Keratinocyte (primary cell): ENCODE measurements around the gene NCOA7. TPM values are rescaled to one million over a fixed set of nuclear protein-coding genes. Genes with fewer than 3 reads are reported as not detected.

ENCODE experiments used
- DNase-seq: peaks from one replicate; pipeline ENCODE4 v3.0.0-alpha.2; 2011; ENCODE audit warnings: low read depth, missing footprints, low spot score
- FAIRE-seq: peaks from 2 replicates; lab custom pipeline; 2011; peaks lifted over from hg19 to GRCh38; lab: Jason Lieb, UNC
- H2AFZ ChIP-seq: 2 replicates; pipeline ENCODE4 v1.6.0; 2012; ENCODE audit warnings: low read length, control low read depth, inconsistent platforms; ENCODE audit not compliant: control insufficient read depth
- H3K27ac ChIP-seq: 2 replicates; pipeline ENCODE4 v1.5.1; 2011; ENCODE audit warnings: low read length; ENCODE audit not compliant: control insufficient read depth, insufficient read depth
- H3K27me3 ChIP-seq: 3 replicates; pipeline ENCODE4 v1.6.0; 2011; ENCODE audit warnings: low read length; ENCODE audit not compliant: control insufficient read depth, insufficient read depth; ENCODE audit errors: extremely low read depth
- H3K36me3 ChIP-seq, 2 experiments: 2 replicates in 1 of 2; 3 replicates in 1 of 2; pipeline ENCODE4 v1.5.1; 2011; ENCODE audit warnings: low read length in 2 of 2, mild to moderate bottlenecking in 1 of 2; ENCODE audit not compliant: control insufficient read depth in 2 of 2, insufficient read depth in 2 of 2; ENCODE audit errors: extremely low read depth in 1 of 2
- H3K4me1 ChIP-seq: 3 replicates; pipeline ENCODE4 v1.5.1; 2011; ENCODE audit warnings: low read length; ENCODE audit not compliant: control insufficient read depth, insufficient read depth; ENCODE audit errors: extremely low read depth
- H3K4me2 ChIP-seq: 3 replicates; pipeline ENCODE4 v1.6.0; 2011; ENCODE audit warnings: low read depth, low read length; ENCODE audit not compliant: control insufficient read depth, insufficient read depth; ENCODE audit errors: extremely low read depth
- H3K4me3 ChIP-seq, 3 experiments: fragments of 200-600 bp in 1 of 3; sonication (generic) in 1 of 3; 2 replicates in 2 of 3; 3 replicates in 1 of 3; pipeline ENCODE4 v1.5.1; 2011 to 2016; ENCODE audit warnings: low read length in 3 of 3, mild to moderate bottlenecking in 3 of 3, control low read depth in 2 of 3, inconsistent platforms in 1 of 3, low read depth in 1 of 3, mixed read lengths in 1 of 3, mixed run types in 1 of 3, moderate library complexity in 1 of 3; ENCODE audit not compliant: control insufficient read depth in 2 of 3, insufficient read depth in 2 of 3; ENCODE audit errors: extremely low read depth in 1 of 3
- H3K79me2 ChIP-seq: 2 replicates; pipeline ENCODE4 v1.6.0; 2012; ENCODE audit warnings: low read length; ENCODE audit not compliant: control insufficient read depth, insufficient read depth
- H3K9ac ChIP-seq: 3 replicates; pipeline ENCODE4 v1.6.0; 2011; ENCODE audit warnings: low read length; ENCODE audit not compliant: control insufficient read depth, insufficient read depth; ENCODE audit errors: extremely low read depth
- H3K9me1 ChIP-seq: 3 replicates; pipeline ENCODE4 v1.6.0; 2011; ENCODE audit warnings: low read length; ENCODE audit not compliant: control insufficient read depth, insufficient read depth; ENCODE audit errors: extremely low read depth
- H3K9me3 ChIP-seq: 2 replicates; pipeline ENCODE4 v1.5.1; 2012; ENCODE audit warnings: low read depth, low read length; ENCODE audit not compliant: control insufficient read depth
- H4K20me1 ChIP-seq: 3 replicates; pipeline ENCODE4 v1.6.0; 2011; ENCODE audit warnings: low read length; ENCODE audit not compliant: control insufficient read depth, insufficient read depth; ENCODE audit errors: extremely low read depth
- CTCF ChIP-seq, 3 experiments: IDR thresholded peaks in 1 of 3; conservative IDR thresholded peaks in 1 of 3; optimal IDR thresholded peaks in 1 of 3; 2 replicates in 2 of 3; 3 replicates in 1 of 3; pipeline versions ENCODE3 to v1.5.1; 2011; ENCODE audit warnings: low read length in 3 of 3, mild to moderate bottlenecking in 3 of 3, moderate library complexity in 2 of 3, control low read depth in 1 of 3, inconsistent platforms in 1 of 3; ENCODE audit not compliant: insufficient read depth in 2 of 3; ENCODE audit errors: extremely low read depth in 1 of 3
- EZH2 ChIP-seq: IDR thresholded peaks from one replicate; pipeline ENCODE4 v1.6.1; 2012; ENCODE audit warnings: inconsistent platforms, mild to moderate bottlenecking, low read length, moderate library complexity
- dilution Hi-C: fragments of 300-500 bp; cut with MboI; formaldehyde crosslinking; loops from one replicate; pipeline ENCODE4 v1.7.0; 2020; ENCODE audit warnings: low sequenced_read_pairs; ENCODE audit not compliant: extremely low pct_ligation_motif_present
- polyA plus RNA-seq, 5 experiments: library from polyadenylated mRNA; depleted of rRNA in 3 of 5; stranded (reverse) in 3 of 5; stranded (forward) in 1 of 5; unstranded in 1 of 5; fragments of >200 nt; gene quantifications; 1 replicate in 1 of 5; 2 replicates in 3 of 5; 3 replicates in 1 of 5; pipeline versions ENCODE4 v1.2.1 to v1.2.3, GENCODE V29; 2011 to 2012; ENCODE audit warnings: missing spikeins in 2 of 5, low read depth in 1 of 5, low replicate concordance in 1 of 5
- small RNA-seq, 3 experiments: library from RNA; depleted of rRNA; stranded (forward); fragments of <200 nt; gene quantifications; one replicate each; pipeline ENCODE3, GENCODE V24; 2012; ENCODE audit warnings: low read depth in 3 of 3, low replicate concordance in 1 of 3; ENCODE audit not compliant: insufficient read length in 3 of 3

Gene NCOA7
- polyA plus RNA-seq, 1 donor (not counting 4 experiments of a cell fraction or from before 2014, with no cell fraction given), result 20.5 TPM

GRCh38 chr6:125979101-125979500, 188.3 kb downstream of the NCOA7 start:
- Histone ChIP-seq H3K36me3 (peaks cover 0 to 6% of the 10 kb centered on the region in 2 experiments), H3K4me1 (peaks cover 4% of the 10 kb centered on the region), H3K9ac (no peak overlapping the region), H3K79me2 (no peaks in the 10 kb centered on the region), H3K4me3 (no peak overlapping the region), H3K27ac (no peak overlapping the region), H3K9me3 (no peaks in the 10 kb centered on the region), H2AFZ (no peak overlapping the region), H3K9me1 (no peaks in the 10 kb centered on the region), H4K20me1 (no peaks in the 10 kb centered on the region), H3K4me2 (no peak overlapping the region), H3K27me3 (no peaks in the 10 kb centered on the region)
- no peak for TF ChIP-seq CTCF (optimal IDR thresholded peaks at IDR 0.05 in 1 of 3, IDR thresholded peaks at IDR 0.05 in 1 of 3, conservative IDR thresholded peaks at IDR 0.05 in 1 of 3; ENCODE audit: extremely low read depth in 1 of 3, insufficient read depth in 2 of 3, low read length in 3 of 3)
- TF ChIP-seq EZH2, result no peak
- FAIRE-seq, result no peak
- dilution Hi-C loops, result no loop called here
- DNase-seq, result no peak

Small RNA genes within 50 kb of the gene (small RNA-seq; reads per million reads assigned to genes)
- gene RNA5SP216, result 0 reads per million in 3 experiments

Other genes starting within 250 kb of the NCOA7 start
- not detected in 3 replicates for gene HEY2, start 41.3 kb upstream of the NCOA7 start, polyA plus RNA-seq
- gene HINT3, start 165.8 kb downstream of the NCOA7 start, polyA plus RNA-seq, result 1.5 to 3.9 TPM (median 2.9 TPM) in 3 replicates
- 14.7 to 23.0 TPM (median 15.0 TPM) in 3 replicates for gene TRMT11, start 195.6 kb downstream of the NCOA7 start, polyA plus RNA-seq